GM23338 (cell line): ENCODE data around the gene SORBS1. TPM values are rescaled to one million over a fixed set of nuclear protein-coding genes. Genes with fewer than 3 reads are reported as not detected.

ENCODE experiments used
- ATAC-seq: fragments of 200-7000 bp; cut with Tn5 transposase; 3 replicates; pipeline ENCODE4 v1.9.1; 2020
- DNase-seq: peaks from one replicate; pipeline ENCODE4 v3.0.0-alpha.2; 2015; ENCODE audit warnings: low spot score
- H2AFZ ChIP-seq: fragments of 200-600 bp; sonication (generic); 2 replicates; pipeline ENCODE4 v1.8.0; 2016; ENCODE audit warnings: antibody characterized with exemption, mild to moderate bottlenecking, moderate library complexity
- H3F3A ChIP-seq: fragments of 200-600 bp; sonication (generic); replicated peaks from 2 replicates; pipeline ENCODE4 v1.8.0; 2017; ENCODE audit warnings: antibody characterized with exemption, mixed run types, low read depth
- H3K27ac ChIP-seq: fragments of 200-600 bp; sonication (generic); 2 replicates; pipeline ENCODE4 v1.6.1; 2016; ENCODE audit warnings: low read depth
- H3K27me3 ChIP-seq: fragments of 200-600 bp; sonication (generic); 2 replicates; pipeline ENCODE4 v1.8.0; 2016; ENCODE audit warnings: mild to moderate bottlenecking, mixed run types, moderate library complexity; ENCODE audit not compliant: insufficient read depth
- H3K36me3 ChIP-seq: fragments of 200-600 bp; sonication (generic); 2 replicates; pipeline ENCODE4 v1.8.0; 2016; ENCODE audit warnings: mild to moderate bottlenecking; ENCODE audit not compliant: insufficient read depth
- H3K4me1 ChIP-seq: fragments of 200-600 bp; sonication (generic); 2 replicates; pipeline ENCODE4 v1.8.0; 2016; ENCODE audit warnings: mild to moderate bottlenecking, moderate library complexity; ENCODE audit not compliant: insufficient read depth
- H3K4me2 ChIP-seq: fragments of 200-600 bp; sonication (generic); 2 replicates; pipeline ENCODE4 v1.7.1; 2017; ENCODE audit warnings: mixed run types
- H3K4me3 ChIP-seq: fragments of 200-600 bp; sonication (generic); 2 replicates; pipeline ENCODE4 v1.6.1; 2016; ENCODE audit warnings: mixed run types
- H3K79me2 ChIP-seq: fragments of 200-600 bp; sonication (generic); replicated peaks from 2 replicates; pipeline ENCODE4 v1.8.0; 2017; ENCODE audit warnings: mild to moderate bottlenecking; ENCODE audit not compliant: insufficient read depth
- H3K9me2 ChIP-seq: fragments of 200-600 bp; sonication (generic); 2 replicates; pipeline ENCODE4 v1.8.0; 2017; ENCODE audit not compliant: insufficient read depth
- H4K20me1 ChIP-seq: fragments of 200-600 bp; sonication (generic); replicated peaks from 2 replicates; pipeline ENCODE4 v1.8.0; 2017; ENCODE audit warnings: mild to moderate bottlenecking; ENCODE audit not compliant: insufficient read depth
- H3K27ac Mint-ChIP-seq: 2 replicates; pipeline ENCODE4 v1.8.0; 2020; ENCODE audit warnings: inconsistent platforms, mild to moderate bottlenecking, moderate library complexity, mixed read lengths
- H3K27me3 Mint-ChIP-seq: 3 replicates; pipeline ENCODE4 v1.8.0; 2022; ENCODE audit warnings: low read depth, mild to moderate bottlenecking, moderate library complexity, mixed read lengths, inconsistent platforms; ENCODE audit not compliant: insufficient read depth, poor library complexity
- H3K36me3 Mint-ChIP-seq: 3 replicates; pipeline ENCODE4 v1.8.0; 2021; ENCODE audit warnings: low read depth, mild to moderate bottlenecking, inconsistent platforms, moderate library complexity, mixed read lengths
- H3K4me1 Mint-ChIP-seq: 3 replicates; pipeline ENCODE4 v1.8.0; 2020; ENCODE audit warnings: mild to moderate bottlenecking, inconsistent platforms, mixed read lengths
- H3K4me3 Mint-ChIP-seq: 3 replicates; pipeline ENCODE4 v1.8.0; 2021; ENCODE audit warnings: moderate library complexity, mild to moderate bottlenecking, inconsistent platforms, mixed read lengths
- H3K9me3 Mint-ChIP-seq: 3 replicates; pipeline ENCODE4 v1.8.0; 2020; ENCODE audit warnings: moderate library complexity, mild to moderate bottlenecking, inconsistent platforms, mixed read lengths
- CREB1 ChIP-seq: fragments of 250-450 bp; sonication (Bioruptor Pico); IDR thresholded peaks from 2 replicates; pipeline ENCODE4 v1.5.0; 2020; ENCODE audit warnings: low read depth, mild to moderate bottlenecking, moderate library complexity
- EZH2 ChIP-seq: fragments of 200-600 bp; sonication (generic); IDR thresholded peaks from one replicate; pipeline ENCODE4 v1.8.0; 2017; ENCODE audit warnings: antibody characterized with exemption, mild to moderate bottlenecking, low read depth; ENCODE audit not compliant: unreplicated experiment
- EZH2phosphoT487 ChIP-seq: fragments of 200-600 bp; sonication (generic); IDR thresholded peaks from one replicate; pipeline ENCODE4 v1.8.1; 2018; ENCODE audit warnings: antibody characterized with exemption; ENCODE audit not compliant: unreplicated experiment
- JUNB ChIP-seq: IDR thresholded peaks from one replicate; pipeline ENCODE4 v1.6.1; 2016; ENCODE audit warnings: antibody characterized with exemption; ENCODE audit not compliant: unreplicated experiment
- NANOG ChIP-seq: IDR thresholded peaks from 2 replicates; pipeline ENCODE4 v1.6.1; 2016; ENCODE audit warnings: antibody characterized with exemption, borderline replicate concordance
- POLR2AphosphoS5 ChIP-seq: IDR thresholded peaks from 2 replicates; pipeline ENCODE4 v1.6.1; 2016; ENCODE audit warnings: antibody characterized with exemption, low read depth
- STAT1 ChIP-seq: IDR thresholded peaks from one replicate; pipeline ENCODE4 v1.6.1; 2016; ENCODE audit warnings: antibody characterized with exemption; ENCODE audit not compliant: unreplicated experiment
- ZNF114 ChIP-seq: fragments of 250-450 bp; sonication (Bioruptor Pico); IDR thresholded peaks from 2 replicates; pipeline ENCODE4 v1.5.0; 2020; ENCODE audit warnings: mild to moderate bottlenecking, moderate library complexity
- ZNF331 ChIP-seq: fragments of 250-450 bp; sonication (Bioruptor Pico); IDR thresholded peaks from 2 replicates; pipeline ENCODE4 v1.5.0; 2020; ENCODE audit warnings: low read depth, mild to moderate bottlenecking, moderate library complexity
- polyA plus RNA-seq: library from polyadenylated mRNA; unstranded; fragments of >200 nt; fragmentation: Nextera tagmentation; extraction: Ambion mirVana; gene quantifications from 2 replicates; pipeline ENCODE4 v1.2.1, GENCODE V29; 2016
- total RNA-seq: library from RNA; depleted of rRNA; stranded (reverse); fragments of >200 nt; shearing (Covaris generic); gene quantifications from 2 replicates; pipeline ENCODE4 v1.2.3, GENCODE V29; 2014
- TF ChIP-seq, protein P1 (sequence below): fragments of 250-450 bp; sonication (Bioruptor Pico); IDR thresholded peaks from 2 replicates; pipeline ENCODE4 v1.5.0; 2020; ENCODE audit warnings: mild to moderate bottlenecking, moderate library complexity
- TF ChIP-seq, protein P2 (sequence below): IDR thresholded peaks from 2 replicates; pipeline ENCODE4 v1.6.1; 2016; ENCODE audit warnings: antibody characterized with exemption
- TF ChIP-seq, protein P3 (sequence below), 2 experiments: fragments of 200-600 bp in 1 of 2; sonication (generic) in 1 of 2; conservative IDR thresholded peaks; 2 replicates each; pipeline versions ENCODE4 v1.5.1 to v1.6.1; 2016 to 2017; ENCODE audit warnings: antibody characterized with exemption in 2 of 2, low read depth in 2 of 2, mild to moderate bottlenecking in 2 of 2, moderate library complexity in 1 of 2

The SORBS1 gene
- total and polyA plus RNA-seq, 2 experiments from 2014 or later: 47.7 to 51.5 TPM

DNA sequence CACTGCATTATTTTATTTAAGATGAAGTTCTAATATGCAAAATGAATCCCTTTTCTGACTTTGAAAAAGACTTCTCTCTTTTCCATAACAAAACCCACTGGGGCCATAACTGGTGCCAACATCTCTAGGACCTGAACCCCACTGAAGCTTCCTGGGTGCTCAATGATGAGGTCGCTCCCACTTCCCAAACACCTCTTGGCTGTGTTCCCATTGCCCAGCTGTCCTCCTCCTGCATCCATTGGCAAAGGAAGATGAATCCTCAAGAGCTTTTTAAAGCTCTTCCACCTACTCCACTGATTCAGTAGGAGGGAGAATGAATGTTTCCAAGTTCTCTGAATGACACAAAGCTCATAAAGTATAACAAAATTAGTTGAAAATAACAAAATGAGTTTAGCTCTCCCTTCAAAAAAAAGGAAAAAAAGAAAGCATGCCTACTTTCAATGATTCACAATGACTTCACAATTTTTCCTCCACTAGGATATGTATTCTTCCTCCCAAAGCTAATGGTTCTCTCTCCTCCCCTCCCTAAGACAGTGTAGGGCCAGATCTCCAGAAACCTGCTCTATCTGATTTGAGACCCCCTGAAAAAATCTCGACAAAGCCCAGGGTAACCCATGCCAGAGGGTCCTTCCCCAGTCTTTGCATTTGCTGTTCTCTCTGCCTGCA is 64.8 kb downstream of the SORBS1 start (continued):
- TF ChIP-seq POLR2AphosphoS5 (no peak), NANOG (no peak), EZH2phosphoT487 (no peak), EZH2 (no peak)

DNA sequence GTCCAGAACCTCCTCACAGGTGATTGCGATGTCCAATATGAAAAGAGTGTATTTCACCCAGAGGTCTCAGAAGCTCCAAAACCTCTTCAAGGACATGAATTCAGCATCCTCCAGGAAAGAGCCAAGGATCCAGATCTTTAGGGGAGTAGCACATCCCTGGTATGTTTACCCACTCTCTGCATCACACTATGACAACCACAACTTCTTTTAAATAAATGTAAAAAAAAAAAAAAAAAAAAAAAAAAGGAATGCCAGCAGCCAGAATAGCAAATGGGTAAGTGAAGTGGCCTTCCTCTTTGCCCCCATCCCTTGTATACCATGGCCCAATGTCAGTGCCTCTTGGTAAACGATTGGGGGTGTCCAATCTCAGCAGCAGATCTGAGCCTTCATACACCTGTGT is 67.3 kb downstream of the SORBS1 start:
- no peak overlapping the region for H3K27ac ChIP-seq

More for the DNA sequence above, 67.3 kb downstream of the SORBS1 start:
- no peak overlapping the region for H3K4me2 ChIP-seq
- H3K4me1 ChIP-seq: no peaks in the 10 kb centered on the region
- H4K20me1 ChIP-seq: peaks cover 7% of the 10 kb centered on the region; the same call in 1 of the 2 replicates
- H3K36me3 ChIP-seq: no peaks in the 10 kb centered on the region
- H3K4me1 Mint-ChIP-seq: peaks cover 16% of the 10 kb centered on the region
- ATAC-seq: no peak
- peaks cover 2% of the 10 kb centered on the region for H3K27me3 Mint-ChIP-seq
- H3F3A ChIP-seq: no peaks in the 10 kb centered on the region
- H2AFZ ChIP-seq: no peak overlapping the region
- no peak overlapping the region for H3K27ac Mint-ChIP-seq
- 0 out of 2 replicates have a peak, but pooled peaks cover 3% of the 10 kb centered on the region for H3K9me2 ChIP-seq
- no peak overlapping the region for H3K4me3 ChIP-seq
- no peaks in the 10 kb centered on the region for H3K9me3 Mint-ChIP-seq
- TF ChIP-seq, protein P1, sequence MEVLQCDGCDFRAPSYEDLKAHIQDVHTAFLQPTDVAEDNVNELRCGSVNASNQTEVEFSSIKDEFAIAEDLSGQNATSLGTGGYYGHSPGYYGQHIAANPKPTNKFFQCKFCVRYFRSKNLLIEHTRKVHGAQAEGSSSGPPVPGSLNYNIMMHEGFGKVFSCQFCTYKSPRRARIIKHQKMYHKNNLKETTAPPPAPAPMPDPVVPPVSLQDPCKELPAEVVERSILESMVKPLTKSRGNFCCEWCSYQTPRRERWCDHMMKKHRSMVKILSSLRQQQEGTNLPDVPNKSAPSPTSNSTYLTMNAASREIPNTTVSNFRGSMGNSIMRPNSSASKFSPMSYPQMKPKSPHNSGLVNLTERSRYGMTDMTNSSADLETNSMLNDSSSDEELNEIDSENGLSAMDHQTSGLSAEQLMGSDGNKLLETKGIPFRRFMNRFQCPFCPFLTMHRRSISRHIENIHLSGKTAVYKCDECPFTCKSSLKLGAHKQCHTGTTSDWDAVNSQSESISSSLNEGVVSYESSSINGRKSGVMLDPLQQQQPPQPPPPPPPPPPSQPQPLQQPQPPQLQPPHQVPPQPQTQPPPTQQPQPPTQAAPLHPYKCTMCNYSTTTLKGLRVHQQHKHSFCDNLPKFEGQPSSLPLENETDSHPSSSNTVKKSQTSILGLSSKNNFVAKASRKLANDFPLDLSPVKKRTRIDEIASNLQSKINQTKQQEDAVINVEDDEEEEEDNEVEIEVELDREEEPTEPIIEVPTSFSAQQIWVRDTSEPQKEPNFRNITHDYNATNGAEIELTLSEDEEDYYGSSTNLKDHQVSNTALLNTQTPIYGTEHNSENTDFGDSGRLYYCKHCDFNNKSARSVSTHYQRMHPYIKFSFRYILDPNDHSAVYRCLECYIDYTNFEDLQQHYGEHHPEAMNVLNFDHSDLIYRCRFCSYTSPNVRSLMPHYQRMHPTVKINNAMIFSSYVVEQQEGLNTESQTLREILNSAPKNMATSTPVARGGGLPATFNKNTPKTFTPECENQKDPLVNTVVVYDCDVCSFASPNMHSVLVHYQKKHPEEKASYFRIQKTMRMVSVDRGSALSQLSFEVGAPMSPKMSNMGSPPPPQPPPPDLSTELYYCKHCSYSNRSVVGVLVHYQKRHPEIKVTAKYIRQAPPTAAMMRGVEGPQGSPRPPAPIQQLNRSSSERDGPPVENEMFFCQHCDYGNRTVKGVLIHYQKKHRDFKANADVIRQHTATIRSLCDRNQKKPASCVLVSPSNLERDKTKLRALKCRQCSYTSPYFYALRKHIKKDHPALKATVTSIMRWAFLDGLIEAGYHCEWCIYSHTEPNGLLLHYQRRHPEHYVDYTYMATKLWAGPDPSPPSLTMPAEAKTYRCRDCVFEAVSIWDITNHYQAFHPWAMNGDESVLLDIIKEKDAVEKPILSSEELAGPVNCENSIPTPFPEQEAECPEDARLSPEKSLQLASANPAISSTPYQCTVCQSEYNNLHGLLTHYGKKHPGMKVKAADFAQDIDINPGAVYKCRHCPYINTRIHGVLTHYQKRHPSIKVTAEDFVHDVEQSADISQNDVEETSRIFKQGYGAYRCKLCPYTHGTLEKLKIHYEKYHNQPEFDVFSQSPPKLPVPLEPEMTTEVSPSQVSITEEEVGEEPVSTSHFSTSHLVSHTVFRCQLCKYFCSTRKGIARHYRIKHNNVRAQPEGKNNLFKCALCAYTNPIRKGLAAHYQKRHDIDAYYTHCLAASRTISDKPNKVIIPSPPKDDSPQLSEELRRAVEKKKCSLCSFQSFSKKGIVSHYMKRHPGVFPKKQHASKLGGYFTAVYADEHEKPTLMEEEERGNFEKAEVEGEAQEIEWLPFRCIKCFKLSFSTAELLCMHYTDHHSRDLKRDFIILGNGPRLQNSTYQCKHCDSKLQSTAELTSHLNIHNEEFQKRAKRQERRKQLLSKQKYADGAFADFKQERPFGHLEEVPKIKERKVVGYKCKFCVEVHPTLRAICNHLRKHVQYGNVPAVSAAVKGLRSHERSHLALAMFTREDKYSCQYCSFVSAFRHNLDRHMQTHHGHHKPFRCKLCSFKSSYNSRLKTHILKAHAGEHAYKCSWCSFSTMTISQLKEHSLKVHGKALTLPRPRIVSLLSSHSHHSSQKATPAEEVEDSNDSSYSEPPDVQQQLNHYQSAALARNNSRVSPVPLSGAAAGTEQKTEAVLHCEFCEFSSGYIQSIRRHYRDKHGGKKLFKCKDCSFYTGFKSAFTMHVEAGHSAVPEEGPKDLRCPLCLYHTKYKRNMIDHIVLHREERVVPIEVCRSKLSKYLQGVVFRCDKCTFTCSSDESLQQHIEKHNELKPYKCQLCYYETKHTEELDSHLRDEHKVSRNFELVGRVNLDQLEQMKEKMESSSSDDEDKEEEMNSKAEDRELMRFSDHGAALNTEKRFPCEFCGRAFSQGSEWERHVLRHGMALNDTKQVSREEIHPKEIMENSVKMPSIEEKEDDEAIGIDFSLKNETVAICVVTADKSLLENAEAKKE: no peak
- TF ChIP-seq, protein P2, sequence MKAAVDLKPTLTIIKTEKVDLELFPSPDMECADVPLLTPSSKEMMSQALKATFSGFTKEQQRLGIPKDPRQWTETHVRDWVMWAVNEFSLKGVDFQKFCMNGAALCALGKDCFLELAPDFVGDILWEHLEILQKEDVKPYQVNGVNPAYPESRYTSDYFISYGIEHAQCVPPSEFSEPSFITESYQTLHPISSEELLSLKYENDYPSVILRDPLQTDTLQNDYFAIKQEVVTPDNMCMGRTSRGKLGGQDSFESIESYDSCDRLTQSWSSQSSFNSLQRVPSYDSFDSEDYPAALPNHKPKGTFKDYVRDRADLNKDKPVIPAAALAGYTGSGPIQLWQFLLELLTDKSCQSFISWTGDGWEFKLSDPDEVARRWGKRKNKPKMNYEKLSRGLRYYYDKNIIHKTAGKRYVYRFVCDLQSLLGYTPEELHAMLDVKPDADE: no peak
- TF ChIP-seq ZNF114 (CRISPR knock-in tag) (no peak), EZH2 (no peak), STAT1 (no peak), POLR2AphosphoS5 (no peak), CREB1 (CRISPR knock-in tag) (no peak), JUNB (no peak), NANOG (no peak), ZNF331 (no peak), EZH2phosphoT487 (no peak)
- TF ChIP-seq, protein P3, sequence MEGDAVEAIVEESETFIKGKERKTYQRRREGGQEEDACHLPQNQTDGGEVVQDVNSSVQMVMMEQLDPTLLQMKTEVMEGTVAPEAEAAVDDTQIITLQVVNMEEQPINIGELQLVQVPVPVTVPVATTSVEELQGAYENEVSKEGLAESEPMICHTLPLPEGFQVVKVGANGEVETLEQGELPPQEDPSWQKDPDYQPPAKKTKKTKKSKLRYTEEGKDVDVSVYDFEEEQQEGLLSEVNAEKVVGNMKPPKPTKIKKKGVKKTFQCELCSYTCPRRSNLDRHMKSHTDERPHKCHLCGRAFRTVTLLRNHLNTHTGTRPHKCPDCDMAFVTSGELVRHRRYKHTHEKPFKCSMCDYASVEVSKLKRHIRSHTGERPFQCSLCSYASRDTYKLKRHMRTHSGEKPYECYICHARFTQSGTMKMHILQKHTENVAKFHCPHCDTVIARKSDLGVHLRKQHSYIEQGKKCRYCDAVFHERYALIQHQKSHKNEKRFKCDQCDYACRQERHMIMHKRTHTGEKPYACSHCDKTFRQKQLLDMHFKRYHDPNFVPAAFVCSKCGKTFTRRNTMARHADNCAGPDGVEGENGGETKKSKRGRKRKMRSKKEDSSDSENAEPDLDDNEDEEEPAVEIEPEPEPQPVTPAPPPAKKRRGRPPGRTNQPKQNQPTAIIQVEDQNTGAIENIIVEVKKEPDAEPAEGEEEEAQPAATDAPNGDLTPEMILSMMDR (conservative IDR thresholded peaks at IDR 0.05; ENCODE audit: low read depth in 2 of 2): no peak
- no peaks in the 10 kb centered on the region for H3K36me3 Mint-ChIP-seq
- H3K27me3 ChIP-seq: no peaks in the 10 kb centered on the region
- no peak for DNase-seq
- no peak overlapping the region for H3K4me3 Mint-ChIP-seq
- peaks cover 66% of the 10 kb centered on the region for H3K79me2 ChIP-seq
